Measurements from ENCODE around the gene RAD51B. TPM values are rescaled to one million over a fixed set of nuclear protein-coding genes. Genes with fewer than 3 reads are reported as not detected.

RAD51B gene
- total RNA-seq, 1 experiment from 2014 or later = 14.2 TPM

DNA sequence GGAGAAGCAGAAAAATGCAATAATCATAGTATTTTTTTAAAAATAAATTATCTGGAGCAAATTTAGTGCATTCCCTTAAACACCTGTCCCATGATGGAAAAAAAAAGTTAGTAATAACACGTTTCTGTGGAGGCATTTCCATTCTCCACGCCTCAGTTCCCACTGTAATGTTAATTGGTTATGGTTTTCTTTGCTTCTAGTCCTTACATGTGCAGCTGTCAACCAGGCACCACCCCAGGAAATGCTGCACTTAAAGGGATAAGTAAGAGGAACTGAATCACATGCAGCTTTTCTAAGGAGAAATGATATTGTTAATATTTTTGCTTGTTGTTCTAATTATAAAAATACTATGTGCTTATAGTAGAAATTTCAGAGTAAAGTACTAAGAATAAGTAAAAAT, 733.0 kb downstream of the RAD51B start (continued):
- no peak for TF ChIP-seq ATF3 (CRISPR knock-in tag; conservative IDR thresholded peaks at IDR 0.05)
- TF ChIP-seq PREB (CRISPR knock-in tag; IDR thresholded peaks at IDR 0.05; ENCODE audit: borderline replicate concordance) = no peak
- no peak for TF ChIP-seq FOXP4 (CRISPR knock-in tag; IDR thresholded peaks at IDR 0.05)
- TF ChIP-seq NFATC4 (CRISPR knock-in tag; IDR thresholded peaks at IDR 0.05) = no peak
- TF ChIP-seq KAT7 (CRISPR knock-in tag; IDR thresholded peaks at IDR 0.05; ENCODE audit: borderline replicate concordance) = no peak
- TF ChIP-seq ZNF396 (CRISPR knock-in tag; IDR thresholded peaks at IDR 0.05; ENCODE audit: borderline replicate concordance) = no peak
- no peak for TF ChIP-seq JUN (CRISPR knock-in tag; IDR thresholded peaks at IDR 0.05)
- TF ChIP-seq E2F4 (CRISPR knock-in tag; IDR thresholded peaks at IDR 0.05; ENCODE audit: borderline replicate concordance, low read depth) = no peak
- TF ChIP-seq, protein P1, sequence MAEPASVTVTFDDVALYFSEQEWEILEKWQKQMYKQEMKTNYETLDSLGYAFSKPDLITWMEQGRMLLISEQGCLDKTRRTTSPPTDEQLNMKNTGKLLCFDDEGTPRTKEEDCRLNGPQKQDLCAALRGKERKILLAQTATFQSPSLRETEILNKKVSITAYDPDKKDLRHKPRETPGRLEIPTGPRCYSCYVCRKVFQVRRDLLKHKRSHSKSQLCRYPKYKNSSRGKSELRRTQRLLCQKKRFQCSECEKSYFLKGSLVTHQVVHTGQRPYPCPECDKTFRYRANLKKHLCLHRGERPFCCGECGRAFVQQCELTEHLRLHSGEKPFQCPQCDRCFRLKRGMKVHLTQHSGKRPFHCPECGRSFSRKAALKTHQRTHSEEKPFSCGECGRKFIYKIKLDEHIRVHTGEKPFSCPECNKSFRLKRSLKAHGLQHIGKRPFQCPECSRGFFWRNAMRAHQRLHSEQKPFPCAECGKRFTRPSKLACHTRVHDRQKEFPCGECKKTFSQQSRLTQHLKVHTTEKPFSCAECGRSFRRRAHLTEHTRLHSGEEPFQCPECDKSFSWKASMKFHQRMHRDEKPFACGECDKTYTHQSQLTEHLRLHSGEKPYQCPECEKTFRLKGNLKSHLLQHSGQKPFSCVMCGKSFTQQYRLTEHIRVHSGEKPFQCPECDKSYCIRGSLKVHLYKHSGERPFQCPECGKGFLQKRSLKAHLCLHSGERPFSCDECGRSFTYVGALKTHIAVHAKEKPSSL (CRISPR knock-in tag; conservative IDR thresholded peaks at IDR 0.05) = no peak
- no peak for TF ChIP-seq TEAD1 (CRISPR knock-in tag; IDR thresholded peaks at IDR 0.05)
- no peak for TF ChIP-seq ZNF416 (CRISPR knock-in tag; IDR thresholded peaks at IDR 0.05)
- TF ChIP-seq USF2 (CRISPR knock-in tag; IDR thresholded peaks at IDR 0.05) = no peak
- TF ChIP-seq JAZF1 (CRISPR knock-in tag; IDR thresholded peaks at IDR 0.05) = no peak
- no peak for TF ChIP-seq ZBTB21 (CRISPR knock-in tag; IDR thresholded peaks at IDR 0.05; ENCODE audit: borderline replicate concordance)
- TF ChIP-seq TP53 (CRISPR knock-in tag; IDR thresholded peaks at IDR 0.05) = no peak

DNA sequence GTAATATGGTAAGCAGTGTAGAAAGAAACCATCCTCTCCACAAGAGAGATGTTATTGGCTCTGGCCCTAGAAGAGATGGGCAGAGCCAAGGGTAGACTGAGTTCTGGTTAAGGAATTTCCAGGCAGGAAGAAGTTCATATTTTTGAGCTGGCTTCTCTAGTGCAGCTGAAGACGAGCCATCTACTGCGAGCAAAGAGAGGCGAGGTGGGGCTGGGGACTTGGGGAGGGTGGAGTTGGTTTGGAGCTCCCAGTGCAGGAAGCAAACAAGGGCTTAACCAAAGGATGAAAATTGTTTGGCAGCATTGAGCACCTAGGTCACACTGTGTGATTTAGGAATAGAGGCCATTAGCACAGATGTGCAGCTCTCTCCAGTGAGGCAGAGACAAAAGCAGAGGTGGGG, 733.7 kb downstream of the RAD51B start:
- ChIA-PET POLR2A (no interaction called here), CTCF (interaction anchor here (0.6 kb wide), 1 partner anchor 239 kb away, joined by 4 read pairs; no protein-coding TSS in a partner anchor)
- peaks cover 4% of the 10 kb centered on the region; the same call in 1 of the 2 replicates for H3K36me3 Mint-ChIP-seq
- TF ChIP-seq GTF2I (CRISPR knock-in tag; conservative IDR thresholded peaks at IDR 0.05) (no peak), ZNF317 (CRISPR knock-in tag; IDR thresholded peaks at IDR 0.05; ENCODE audit: borderline replicate concordance, low read depth) (no peak), E2F4 (CRISPR knock-in tag; IDR thresholded peaks at IDR 0.05; ENCODE audit: borderline replicate concordance, low read depth) (no peak), CBFB (CRISPR knock-in tag; IDR thresholded peaks at IDR 0.05; ENCODE audit: low read depth) (no peak), FOXP4 (CRISPR knock-in tag; IDR thresholded peaks at IDR 0.05) (no peak)
- TF ChIP-seq, protein P2, sequence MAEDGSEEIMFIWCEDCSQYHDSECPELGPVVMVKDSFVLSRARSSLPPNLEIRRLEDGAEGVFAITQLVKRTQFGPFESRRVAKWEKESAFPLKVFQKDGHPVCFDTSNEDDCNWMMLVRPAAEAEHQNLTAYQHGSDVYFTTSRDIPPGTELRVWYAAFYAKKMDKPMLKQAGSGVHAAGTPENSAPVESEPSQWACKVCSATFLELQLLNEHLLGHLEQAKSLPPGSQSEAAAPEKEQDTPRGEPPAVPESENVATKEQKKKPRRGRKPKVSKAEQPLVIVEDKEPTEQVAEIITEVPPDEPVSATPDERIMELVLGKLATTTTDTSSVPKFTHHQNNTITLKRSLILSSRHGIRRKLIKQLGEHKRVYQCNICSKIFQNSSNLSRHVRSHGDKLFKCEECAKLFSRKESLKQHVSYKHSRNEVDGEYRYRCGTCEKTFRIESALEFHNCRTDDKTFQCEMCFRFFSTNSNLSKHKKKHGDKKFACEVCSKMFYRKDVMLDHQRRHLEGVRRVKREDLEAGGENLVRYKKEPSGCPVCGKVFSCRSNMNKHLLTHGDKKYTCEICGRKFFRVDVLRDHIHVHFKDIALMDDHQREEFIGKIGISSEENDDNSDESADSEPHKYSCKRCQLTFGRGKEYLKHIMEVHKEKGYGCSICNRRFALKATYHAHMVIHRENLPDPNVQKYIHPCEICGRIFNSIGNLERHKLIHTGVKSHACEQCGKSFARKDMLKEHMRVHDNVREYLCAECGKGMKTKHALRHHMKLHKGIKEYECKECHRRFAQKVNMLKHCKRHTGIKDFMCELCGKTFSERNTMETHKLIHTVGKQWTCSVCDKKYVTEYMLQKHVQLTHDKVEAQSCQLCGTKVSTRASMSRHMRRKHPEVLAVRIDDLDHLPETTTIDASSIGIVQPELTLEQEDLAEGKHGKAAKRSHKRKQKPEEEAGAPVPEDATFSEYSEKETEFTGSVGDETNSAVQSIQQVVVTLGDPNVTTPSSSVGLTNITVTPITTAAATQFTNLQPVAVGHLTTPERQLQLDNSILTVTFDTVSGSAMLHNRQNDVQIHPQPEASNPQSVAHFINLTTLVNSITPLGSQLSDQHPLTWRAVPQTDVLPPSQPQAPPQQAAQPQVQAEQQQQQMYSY (CRISPR knock-in tag; IDR thresholded peaks at IDR 0.05) = no peak
- H3K27me3 Mint-ChIP-seq (ENCODE audit: low read depth) = peaks cover 10% of the 10 kb centered on the region
- H3K4me3 Mint-ChIP-seq = no peak overlapping the region
- H3K9me3 Mint-ChIP-seq = peaks cover 11% of the 10 kb centered on the region; the same call in 1 of the 2 replicates
- H3K4me1 Mint-ChIP-seq = peaks cover 68% of the 10 kb centered on the region
- no peak overlapping the region for H3K27ac Mint-ChIP-seq
- no peak for ATAC-seq
- no peak for DNase-seq (ENCODE audit: low spot score)
